Neutrophil (primary cell): ENCODE results near the gene TF.

ENCODE experiments used
- H3K27ac ChIP-seq: fragments of 200-600 bp; sonication (generic); 2 replicates; pipeline ENCODE4 v1.5.1; 2016; ENCODE audit warnings: mild to moderate bottlenecking, moderate library complexity
- H3K27me3 ChIP-seq: fragments of 200-600 bp; sonication (generic); 2 replicates; pipeline ENCODE4 v1.6.0; 2016; ENCODE audit warnings: mild to moderate bottlenecking
- H3K36me3 ChIP-seq: fragments of 200-600 bp; sonication (generic); 2 replicates; pipeline ENCODE4 v1.5.1; 2017
- H3K4me1 ChIP-seq, 2 experiments: fragments of 200-600 bp in 1 of 2; sonication (generic) in 1 of 2; 1 replicate in 1 of 2; 2 replicates in 1 of 2; pipeline versions ENCODE4 v1.5.1 to v1.6.1; 2013 to 2016; ENCODE audit warnings: low read depth in 1 of 2, low read length in 1 of 2, mild to moderate bottlenecking in 1 of 2, moderate library complexity in 1 of 2; ENCODE audit not compliant: control insufficient read depth in 1 of 2, insufficient read depth in 1 of 2
- H3K4me3 ChIP-seq, 2 experiments: fragments of 200-600 bp in 1 of 2; sonication (generic) in 1 of 2; 1 replicate in 1 of 2; 2 replicates in 1 of 2; pipeline ENCODE4 v1.5.1; 2013 to 2016; ENCODE audit warnings: low read depth in 1 of 2, low read length in 1 of 2, mild to moderate bottlenecking in 1 of 2, moderate library complexity in 1 of 2
- H3K9me3 ChIP-seq: fragments of 200-600 bp; sonication (generic); 2 replicates; pipeline ENCODE4 v1.5.1; 2016
- CTCF ChIP-seq: fragments of 200-600 bp; sonication (generic); IDR thresholded peaks from 2 replicates; pipeline ENCODE4 v1.5.1; 2016; ENCODE audit warnings: antibody characterized with exemption

TF gene

GRCh38 chr3:133761605-133762484 lies 15.7 kb downstream of the TF start:
- TF ChIP-seq CTCF, result no peak
- Histone ChIP-seq H3K9me3 (no peaks in the 10 kb centered on the region), H3K27ac (no peak overlapping the region), H3K36me3 (no peaks in the 10 kb centered on the region), H3K4me3 (no peak overlapping the region), H3K4me1 (no peaks in the 10 kb centered on the region), H3K27me3 (peaks cover 42% of the 10 kb centered on the region)

GRCh38 chr3:133762539-133762938 lies 16.3 kb downstream of the TF start:
- Histone ChIP-seq H3K27ac (no peak overlapping the region), H3K4me1 (no peaks in the 10 kb centered on the region), H3K27me3 (peaks cover 38% of the 10 kb centered on the region), H3K36me3 (no peaks in the 10 kb centered on the region), H3K4me3 (no peak overlapping the region), H3K9me3 (no peaks in the 10 kb centered on the region)
- TF ChIP-seq CTCF, result no peak

GRCh38 chr3:133763797-133764683 lies 17.8 kb downstream of the TF start:
- Histone ChIP-seq H3K27me3 (peaks cover 37% of the 10 kb centered on the region), H3K36me3 (no peaks in the 10 kb centered on the region), H3K9me3 (no peaks in the 10 kb centered on the region), H3K27ac (no peak overlapping the region), H3K4me1 (no peaks in the 10 kb centered on the region), H3K4me3 (no peak overlapping the region)
- no peak for TF ChIP-seq CTCF

- no peaks in the 10 kb centered on the region for H3K4me1 ChIP-seq
- TF ChIP-seq CTCF, result no peak
- no peaks in the 10 kb centered on the region for H3K9me3 ChIP-seq
Measured at GRCh38 chr3:133765256-133765655, 19.1 kb downstream of the TF start.

GRCh38 chr3:133767607-133768006 lies 21.4 kb downstream of the TF start:
- H3K4me1 ChIP-seq, result no peaks in the 10 kb centered on the region
- H3K9me3 ChIP-seq, result no peaks in the 10 kb centered on the region
- peaks cover 11% of the 10 kb centered on the region for H3K27me3 ChIP-seq
- H3K36me3 ChIP-seq, result no peaks in the 10 kb centered on the region
- no peak overlapping the region for H3K4me3 ChIP-seq
- no peak overlapping the region for H3K27ac ChIP-seq
- TF ChIP-seq CTCF, result no peak

More at GRCh38 chr3:133765256-133765655, 19.1 kb downstream of the TF start:
- Histone ChIP-seq H3K36me3 (no peaks in the 10 kb centered on the region), H3K27me3 (peaks cover 25% of the 10 kb centered on the region), H3K4me3 (no peak overlapping the region), H3K27ac (no peak overlapping the region)
